Body of pancreas (tissue), 4 donors: Measurements from ENCODE around the gene CD300E.

Experiments used
- CTCF ChIP-seq, 7 experiments: fragments of 450-650 bp in 4 of 7; fragments of 200-600 bp in 3 of 7; sonication (generic) in 3 of 7; IDR thresholded peaks; one replicate each; pipeline ENCODE4 v1.5.1; 2016 to 2019; ENCODE audit warnings: antibody characterized with exemption in 7 of 7
- POLR2A ChIP-seq, 3 donors: fragments of 450-650 bp; IDR thresholded peaks; one replicate each; pipeline ENCODE4 v1.6.1; 2016; ENCODE audit warnings: antibody characterized with exemption in 3 of 3, mild to moderate bottlenecking in 2 of 3

- TF ChIP-seq POLR2A (IDR thresholded peaks at IDR 0.05) (no peak), CTCF (IDR thresholded peaks at IDR 0.05) (no peak)
Measured at GRCh38 chr17:74573169-74573568, 50.4 kb downstream of the CD300E start.
